Naive thymus-derived CD4-positive, alpha-beta T cell (primary cell): ENCODE results near the gene RPL7A. TPM values are rescaled to one million over a fixed set of nuclear protein-coding genes. Genes with fewer than 3 reads are reported as not detected.

Experiments used
- ATAC-seq: fragments of 150-1000 bp; cut with Tn5 transposase; 2 replicates; pipeline ENCODE4 v1.10.0; 2021; ENCODE audit warnings: mild to moderate bottlenecking, moderate library complexity
- CTCF ChIA-PET: fragments of 350-600 bp; sonication (Branson Sonifier 250); formaldehyde crosslinking; loops from one replicate; lab custom pipeline; 2021; ENCODE audit warnings: antibody characterized with exemption; lab: Charles Lee
- POLR2A ChIA-PET: fragments of 350-600 bp; sonication (Branson Sonifier 250); formaldehyde crosslinking; loops from one replicate; lab custom pipeline; 2021; ENCODE audit warnings: antibody characterized with exemption, inconsistent platforms; lab: Charles Lee
- DNase-seq, 9 donors: peaks; one replicate each; pipeline versions ENCODE4 v3.0.0 to v3.0.0-alpha.2; 2020 to 2022; ENCODE audit warnings: mixed read lengths in 1 of 9
- H3K27ac ChIP-seq: one replicate; pipeline ENCODE4 v1.7.0; 2013; ENCODE audit warnings: mild to moderate bottlenecking, low read depth, low read length, moderate library complexity
- H3K27me3 ChIP-seq, 2 donors: one replicate each; pipeline ENCODE4 v1.7.0; 2013; ENCODE audit warnings: low read length in 2 of 2, mild to moderate bottlenecking in 2 of 2, moderate library complexity in 2 of 2; ENCODE audit not compliant: control insufficient read depth in 2 of 2, insufficient read depth in 2 of 2
- H3K36me3 ChIP-seq, 3 experiments: 1 replicate in 2 of 3; 2 replicates in 1 of 3; pipeline ENCODE4 v1.7.0; 2013; ENCODE audit warnings: low read length in 3 of 3, mild to moderate bottlenecking in 3 of 3, moderate library complexity in 1 of 3; ENCODE audit not compliant: insufficient read depth in 3 of 3, control insufficient read depth in 2 of 3
- H3K4me1 ChIP-seq, 2 donors: one replicate each; pipeline ENCODE4 v1.7.0; 2013; ENCODE audit warnings: low read length in 2 of 2, mild to moderate bottlenecking in 2 of 2, moderate library complexity in 1 of 2; ENCODE audit not compliant: control insufficient read depth in 2 of 2, insufficient read depth in 2 of 2
- H3K4me3 ChIP-seq: 2 replicates; pipeline ENCODE4 v1.7.0; 2013; ENCODE audit warnings: mild to moderate bottlenecking, low read length
- H3K9me3 ChIP-seq, 3 experiments: 1 replicate in 2 of 3; 2 replicates in 1 of 3; pipeline ENCODE4 v1.7.0; 2013; ENCODE audit warnings: low read length in 3 of 3; ENCODE audit not compliant: control insufficient read depth in 2 of 3
- H3K27ac Mint-ChIP-seq, 9 donors: one replicate each; pipeline ENCODE4 v1.8.0; 2020 to 2022; ENCODE audit warnings: mixed read lengths in 9 of 9, mild to moderate bottlenecking in 8 of 9, moderate library complexity in 5 of 9, inconsistent platforms in 2 of 9
- H3K27me3 Mint-ChIP-seq, 5 donors: one replicate each; pipeline ENCODE4 v1.8.0; 2021 to 2022; ENCODE audit warnings: mixed read lengths in 5 of 5, mild to moderate bottlenecking in 1 of 5
- H3K36me3 Mint-ChIP-seq, 5 donors: one replicate each; pipeline ENCODE4 v1.8.0; 2020 to 2022; ENCODE audit warnings: mixed read lengths in 5 of 5, mild to moderate bottlenecking in 3 of 5, inconsistent platforms in 1 of 5
- H3K4me1 Mint-ChIP-seq, 7 donors: one replicate each; pipeline ENCODE4 v1.8.0; 2020 to 2022; ENCODE audit warnings: mixed read lengths in 7 of 7, mild to moderate bottlenecking in 3 of 7, inconsistent platforms in 1 of 7
- H3K4me3 Mint-ChIP-seq, 10 donors: one replicate each; pipeline ENCODE4 v1.8.0; 2020 to 2022; ENCODE audit warnings: mild to moderate bottlenecking in 10 of 10, mixed read lengths in 10 of 10, moderate library complexity in 6 of 10, inconsistent platforms in 2 of 10
- H3K9me3 Mint-ChIP-seq, 11 donors: one replicate each; pipeline ENCODE4 v1.8.0; 2020 to 2022; ENCODE audit warnings: mixed read lengths in 11 of 11, mild to moderate bottlenecking in 4 of 11, inconsistent platforms in 1 of 11, moderate library complexity in 1 of 11
- intact Hi-C, 2 donors: fragments of 100-400 bp; cut with micrococcal nuclease; formaldehyde crosslinking; loops; one replicate each; pipeline ENCODE4 v1.15.1; 2023
- polyA plus RNA-seq, 2 donors: library from polyadenylated mRNA; unstranded; fragments of 300-500 nt; fragmentation: Illumina TruSeq; gene quantifications; one replicate each; pipeline ENCODE4 v1.2.3, GENCODE V29; 2021
- total RNA-seq, 6 experiments: library from RNA in 5 of 6; stranded (reverse) in 5 of 6; gene quantifications; 1 replicate in 5 of 6; 2 replicates in 1 of 6; pipeline ENCODE4 v1.2.3 and lab custom pipeline; 2021 to 2026

RPL7A gene
- total and polyA plus RNA-seq, 7 experiments from 2014 or later = 1,347 to 2,815 (median 2,127) TPM

DNA sequence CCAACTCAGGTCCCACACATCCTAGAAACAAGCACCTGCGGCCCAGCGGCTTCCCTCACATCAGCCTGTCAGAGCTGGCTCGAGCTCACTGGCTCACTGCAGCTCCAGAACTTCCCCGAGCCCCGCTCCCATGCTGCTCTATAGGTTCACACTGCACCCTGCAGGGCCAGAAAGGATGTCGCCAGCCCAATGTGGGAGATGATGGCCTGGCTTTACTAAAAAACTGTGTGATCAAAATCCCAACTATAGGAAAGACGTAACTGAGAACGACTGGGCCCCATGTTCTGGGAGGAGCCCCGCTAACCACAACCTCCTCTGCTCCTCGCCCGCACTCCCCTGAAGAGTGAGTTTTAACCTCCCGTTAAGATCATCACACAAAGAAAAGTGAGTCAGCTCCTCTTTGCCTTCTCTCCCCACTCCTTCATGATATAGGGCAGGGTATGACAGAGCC lies 23.3 kb downstream of the RPL7A start:
- Mint-ChIP-seq H3K27me3 (no peaks in the 10 kb centered on the region), H3K9me3 (no peaks in the 10 kb centered on the region), H3K4me3 (peak overlapping the region; percentile 74 to 87 (median 84)), H3K4me1 (peaks cover 58 to 81% (median 64%) of the 10 kb centered on the region in 7 donors), H3K36me3 (peaks cover 0 to 36% (median 0%) of the 10 kb centered on the region in 5 donors), H3K27ac (peak overlapping the region; percentile 82 to 96 (median 94))
- H3K4me1 ChIP-seq = peaks cover 52 to 70% of the 10 kb centered on the region in 2 donors
- ChIA-PET POLR2A (interaction anchor here (0.7 to 13.6 kb wide), 10 partner anchors 8 to 310 kb away, joined by 3 to 185 read pairs (median 4); partner anchors contain the start of genes ADAMTSL2, MED22, RPL7A and SURF1), CTCF (interaction anchor here (0.6 to 3.5 kb wide), 7 partner anchors 13 to 188 kb away, joined by 3 to 21 read pairs (median 11); no protein-coding TSS in a partner anchor)
- H3K27me3 ChIP-seq = no peaks in the 10 kb centered on the region
- peak overlapping the region; percentile 86 for H3K27ac ChIP-seq
- ATAC-seq = peak; percentile 60
- no peaks in the 10 kb centered on the region for H3K9me3 ChIP-seq
- peak overlapping the region; percentile 53 for H3K4me3 ChIP-seq
- peak in 8 of 9 donors; percentile 54 to 78 (median 64) for DNase-seq
- intact Hi-C loops = loop anchor here (1.0 to 10.0 kb wide), 7 partner anchors 14 to 794 kb away; partner anchors contain the start of genes MED22 (in 2 of the 2), RPL7A (in 2 of the 2), SURF1 (in 2 of the 2) and SURF2 (in 2 of the 2)
- peaks cover 0 to 36% (median 8%) of the 10 kb centered on the region in 3 experiments for H3K36me3 ChIP-seq

DNA sequence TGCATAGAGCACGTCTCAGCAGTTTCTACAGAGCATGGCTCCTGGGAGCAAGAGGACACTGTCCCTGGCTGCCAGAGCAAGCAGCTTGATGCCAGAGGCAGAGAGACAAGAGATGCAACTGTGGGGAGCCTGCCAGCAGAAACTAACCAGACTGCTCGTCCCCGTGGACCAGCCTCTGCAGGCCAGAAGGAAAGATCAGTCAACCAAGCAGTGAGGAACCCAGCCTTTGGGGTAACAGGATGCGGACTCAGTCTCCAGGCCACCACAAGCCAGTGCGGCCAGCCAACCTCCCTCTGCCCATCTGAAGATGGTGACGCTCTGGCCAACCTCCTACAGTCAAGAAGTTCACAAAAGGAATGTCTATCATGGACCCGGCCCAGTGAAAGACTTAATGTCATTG lies 24.1 kb downstream of the RPL7A start:
- Histone ChIP-seq H3K27ac (peak overlapping the region; percentile 86), H3K27me3 (no peaks in the 10 kb centered on the region), H3K4me1 (peaks cover 52 to 74% of the 10 kb centered on the region in 2 donors), H3K4me3 (peak overlapping the region; percentile 53), H3K9me3 (no peaks in the 10 kb centered on the region), H3K36me3 (peaks cover 0 to 27% (median 0%) of the 10 kb centered on the region in 3 experiments)
- peak overlapping the region; percentile 66 to 96 (median 92) for H3K27ac Mint-ChIP-seq
- intact Hi-C loops = loop anchor here in 1 of 2 donors (10.0 kb wide), 2 partner anchors 187 to 793 kb away; partner anchors contain the start of gene RNU6ATAC
- H3K4me1 Mint-ChIP-seq = peaks cover 55 to 79% (median 64%) of the 10 kb centered on the region in 7 donors
- ATAC-seq = no peak
- CTCF ChIA-PET = interaction anchor here (0.9 to 3.5 kb wide), 7 partner anchors 14 to 185 kb away, joined by 3 to 21 read pairs (median 11); no protein-coding TSS in a partner anchor
- H3K4me3 Mint-ChIP-seq = peak overlapping the region; percentile 35 to 87 (median 84)
- DNase-seq = no peak
- POLR2A ChIA-PET = interaction anchor here (0.7 to 13.6 kb wide), 7 partner anchors 9 to 39 kb away, joined by 3 to 185 read pairs (median 5); partner anchors contain the start of genes MED22, RPL7A, SURF1 and SURF2
- H3K36me3 Mint-ChIP-seq = peaks cover 0 to 33% (median 0%) of the 10 kb centered on the region in 5 donors
- H3K9me3 Mint-ChIP-seq = no peaks in the 10 kb centered on the region
- H3K27me3 Mint-ChIP-seq = peaks cover 0 to under 1% (median 0%) of the 10 kb centered on the region in 5 donors

DNA sequence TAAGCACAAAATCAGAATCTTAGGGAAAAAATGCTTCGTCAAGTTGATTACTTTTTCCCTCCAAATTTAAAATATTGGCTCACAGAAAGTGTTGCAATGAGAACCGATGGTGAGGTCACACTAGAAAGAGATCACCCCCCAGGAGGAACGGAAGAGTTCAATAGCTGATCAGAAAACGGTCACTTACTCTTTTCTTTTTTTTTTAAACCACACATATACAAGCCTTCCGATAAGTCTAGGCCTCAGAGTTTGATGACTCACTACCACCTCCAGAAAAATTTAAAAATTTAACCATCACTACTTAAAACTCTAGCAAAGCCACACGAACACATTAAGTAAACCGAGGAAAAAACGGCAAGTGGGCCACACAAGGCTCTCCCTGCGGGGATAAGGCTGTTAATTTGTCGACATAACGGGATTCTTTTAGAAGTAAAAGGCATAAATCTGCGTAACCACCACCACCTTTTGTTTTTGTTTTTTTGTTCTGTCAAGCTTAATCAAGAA lies 26.6 kb downstream of the RPL7A start:
- H3K36me3 Mint-ChIP-seq = peaks cover 0 to 25% (median 0%) of the 10 kb centered on the region in 5 donors
- no peaks in the 10 kb centered on the region for H3K9me3 Mint-ChIP-seq
- H3K4me1 Mint-ChIP-seq = peaks cover 38 to 60% (median 48%) of the 10 kb centered on the region in 7 donors
- Histone ChIP-seq H3K4me1 (peaks cover 44 to 50% of the 10 kb centered on the region in 2 donors), H3K9me3 (no peaks in the 10 kb centered on the region), H3K36me3 (peaks cover 0 to 14% (median 0%) of the 10 kb centered on the region in 3 experiments), H3K4me3 (peak overlapping the region; percentile 58), H3K27ac (peak overlapping the region; percentile 98), H3K27me3 (no peaks in the 10 kb centered on the region)
- peak overlapping the region; percentile 84 to 98 (median 92) for H3K4me3 Mint-ChIP-seq
- ATAC-seq (no peak), DNase-seq (peak in 2 of 9 donors; percentile 16 to 46)
- peaks cover 0 to 4% (median 0%) of the 10 kb centered on the region in 5 donors for H3K27me3 Mint-ChIP-seq
- ChIA-PET CTCF (no interaction called here), POLR2A (interaction anchor here (1.2 to 13.6 kb wide), 3 partner anchors 9 to 27 kb away, joined by 4 to 185 read pairs (median 6); partner anchors contain the start of genes MED22, RPL7A, SURF1 and SURF2)
- intact Hi-C loops = loop anchor here in 1 of 2 donors (5.0 to 10.0 kb wide), 3 partner anchors 190 to 790 kb away; partner anchors contain the start of genes BRD3OS and RNU6ATAC
- H3K27ac Mint-ChIP-seq = peak overlapping the region; percentile 72 to 99 (median 96)

DNA sequence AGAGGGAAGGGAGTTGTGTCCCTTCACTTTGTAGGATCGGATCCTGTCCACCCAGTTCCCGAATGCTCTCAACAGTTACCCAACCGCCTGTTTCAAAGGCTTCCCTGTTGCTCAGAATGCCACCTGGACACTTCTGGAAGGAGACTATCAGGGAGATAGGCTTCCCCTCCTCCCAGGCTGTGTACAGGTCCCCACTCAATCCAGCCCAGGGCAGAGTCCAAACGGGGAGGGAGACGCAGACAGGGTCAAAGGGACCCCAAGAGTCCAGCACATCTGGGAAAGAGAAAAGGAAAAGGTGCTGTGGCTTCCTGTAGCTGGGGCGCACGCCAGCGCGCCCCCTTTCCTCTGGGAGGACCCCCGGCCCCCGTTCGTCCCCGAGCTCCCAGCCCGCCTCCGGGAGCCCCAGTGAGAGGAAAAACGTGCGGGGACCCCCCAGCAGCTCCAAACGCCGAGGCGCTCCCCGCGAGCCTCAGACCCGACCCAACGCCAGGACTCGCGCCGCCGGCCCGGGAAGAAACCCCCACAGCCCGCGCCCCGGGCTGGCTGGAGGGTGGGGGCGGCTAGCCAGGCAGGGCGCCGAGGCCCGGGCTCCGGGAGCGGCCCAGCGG lies 27.2 kb downstream of the RPL7A start:
- ATAC-seq (no peak), DNase-seq (peak in 1 of 9 donors; percentile 45)
- peaks cover 0 to 4% (median 0%) of the 10 kb centered on the region in 5 donors for H3K27me3 Mint-ChIP-seq
- peak overlapping the region; percentile 98 for H3K27ac ChIP-seq
- H3K4me1 ChIP-seq = peaks cover 38 to 45% of the 10 kb centered on the region in 2 donors
- H3K36me3 Mint-ChIP-seq = peaks cover 0 to 21% (median 0%) of the 10 kb centered on the region in 5 donors
- no peaks in the 10 kb centered on the region for H3K9me3 ChIP-seq
- POLR2A ChIA-PET = interaction anchor here (1.2 to 13.6 kb wide), 3 partner anchors 10 to 27 kb away, joined by 4 to 185 read pairs (median 6); partner anchors contain the start of genes MED22, RPL7A, SURF1 and SURF2
- no peaks in the 10 kb centered on the region for H3K27me3 ChIP-seq
- CTCF ChIA-PET = no interaction called here
- H3K4me3 Mint-ChIP-seq = peak overlapping the region; percentile 84 to 98 (median 92)
- peak overlapping the region; percentile 72 to 99 (median 96) for H3K27ac Mint-ChIP-seq
- peak overlapping the region; percentile 58 for H3K4me3 ChIP-seq
- peaks cover 0 to 10% (median 0%) of the 10 kb centered on the region in 3 experiments for H3K36me3 ChIP-seq
- H3K4me1 Mint-ChIP-seq = peaks cover 32 to 55% (median 42%) of the 10 kb centered on the region in 7 donors
- no peaks in the 10 kb centered on the region for H3K9me3 Mint-ChIP-seq
- intact Hi-C loops = loop anchor here in 1 of 2 donors (5.0 to 10.0 kb wide), 3 partner anchors 190 to 790 kb away; partner anchors contain the start of genes BRD3OS and RNU6ATAC

DNA sequence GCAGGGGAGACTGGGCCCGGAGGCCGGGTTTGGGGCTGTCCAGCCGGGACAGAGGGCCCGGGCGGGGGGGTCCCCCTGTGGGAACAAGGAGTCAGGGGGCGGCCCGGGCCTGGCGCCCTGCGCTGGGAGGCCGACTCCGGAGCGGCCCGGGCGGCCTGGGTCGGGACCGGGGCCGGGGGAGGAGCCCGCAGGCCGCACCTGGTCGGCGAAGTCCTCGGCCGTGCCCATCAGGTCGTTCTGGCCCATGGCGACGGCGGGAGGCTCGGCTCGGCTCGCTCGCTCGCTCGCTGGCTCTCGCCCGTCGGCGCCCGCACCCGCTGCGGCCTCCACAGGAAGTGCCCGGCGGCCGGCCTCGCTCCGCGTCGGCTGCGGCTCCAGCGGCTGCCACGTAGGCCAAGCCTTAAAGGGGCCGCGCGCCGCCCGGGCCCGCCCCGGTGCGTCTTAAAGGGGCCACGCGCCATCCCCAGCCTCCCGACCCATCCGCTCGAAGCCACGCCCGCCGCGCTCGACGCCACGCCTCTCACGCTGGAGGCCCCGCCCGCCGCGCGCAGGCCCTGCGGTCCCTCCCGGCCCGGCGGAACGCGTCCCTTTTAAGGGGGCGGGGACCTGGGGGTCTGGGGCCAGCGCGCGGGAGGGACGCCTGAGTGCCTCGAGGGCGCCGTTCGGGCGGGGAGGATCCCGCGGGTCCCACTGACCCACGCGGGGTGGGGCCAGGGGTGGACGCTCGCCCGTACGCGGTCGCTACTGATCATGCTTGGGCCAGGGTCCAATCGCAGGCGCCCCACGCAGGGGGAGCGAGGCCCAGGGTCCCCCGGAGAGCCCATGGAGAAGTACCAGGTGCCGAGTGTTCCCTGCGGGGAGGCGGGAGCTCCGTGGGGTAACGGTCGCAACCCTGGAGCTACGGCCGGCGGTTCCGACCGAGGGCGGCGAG lies 28.0 kb downstream of the RPL7A start, which contains the start of the genes STKLD1 and SURF4:
STKLD1 (plus strand) TSS at position 643 of the 931 bp plus-strand sequence; CDS start at position 751, 108 bp downstream.
SURF4 (minus strand) TSS at position 337 of the 931 bp plus-strand sequence; CDS start at position 246, 91 bp downstream.
- intact Hi-C loops = loop anchor here (1.0 to 10.0 kb wide), 10 partner anchors 20 to 789 kb away; partner anchors contain the start of genes CACFD1 (in 2 of the 2), MED22 (in 2 of the 2), REXO4 (in 2 of the 2) and RPL7A (in 2 of the 2)
- peak within 1 kb of the TSS; percentile 72 to 99 (median 96) for H3K27ac Mint-ChIP-seq
- Histone ChIP-seq H3K9me3 (no peaks in the 10 kb centered on the region), H3K27me3 (no peaks in the 10 kb centered on the region), H3K36me3 (peaks cover 0 to 10% (median 0%) of the 10 kb centered on the region in 3 experiments), H3K4me3 (peak within 1 kb of the TSS; percentile 58), H3K4me1 (peaks cover 31 to 38% of the 10 kb centered on the region in 2 donors), H3K27ac (peak within 1 kb of the TSS; percentile 98)
- peak within 1 kb of the TSS; percentile 84 to 98 (median 92) for H3K4me3 Mint-ChIP-seq
- H3K9me3 Mint-ChIP-seq = no peaks in the 10 kb centered on the region
- H3K27me3 Mint-ChIP-seq = peaks cover 0 to 4% (median 0%) of the 10 kb centered on the region in 5 donors
- peak; percentile 86 to 99 (median 93) for DNase-seq
- POLR2A ChIA-PET = interaction anchor here (0.8 to 13.6 kb wide), 8 partner anchors 10 to 84 kb away, joined by 3 to 185 read pairs (median 4); partner anchors contain the start of genes CACFD1, MED22, RPL7A and SURF1
- peaks cover 26 to 47% (median 34%) of the 10 kb centered on the region in 7 donors for H3K4me1 Mint-ChIP-seq
- ATAC-seq = peak; percentile 95
- CTCF ChIA-PET = no interaction called here
- H3K36me3 Mint-ChIP-seq = peaks cover 0 to 15% (median 0%) of the 10 kb centered on the region in 5 donors
